ENCODE results near the gene SLC2A1. TPM values are rescaled to one million over a fixed set of nuclear protein-coding genes. Genes with fewer than 3 reads are reported as not detected.

Gene SLC2A1
- total and polyA plus RNA-seq, 9 of the 15 experiments (the other 6 are each of a cell fraction or from before 2014, with no cell fraction given), result 12.6 to 153 (median 48.0) TPM

GRCh38 chr1:42952303-42953001 is 6.2 kb downstream of the SLC2A1 start (continued):
- TF ChIP-seq MCM2 (IDR thresholded peaks at IDR 0.05; ENCODE audit: low read depth) (no peak), ZNF316 (IDR thresholded peaks at IDR 0.05) (no peak), ARID1B (IDR thresholded peaks at IDR 0.05) (peak; percentile 91), BCLAF1 (IDR thresholded peaks at IDR 0.05; ENCODE audit: borderline replicate concordance in 1 of 2, control insufficient read depth in 1 of 2, low read depth in 2 of 2, low read length in 1 of 2) (peak in 1 of 2 experiments; percentile 26; a peak in 1 of 4 replicates), MXI1 (IDR thresholded peaks at IDR 0.05; ENCODE audit: low read depth, low read length) (no peak), U2AF2 (optimal IDR thresholded peaks at IDR 0.05; ENCODE audit: low read depth, low read length) (no peak), OTX1 (CRISPR knock-in tag; IDR thresholded peaks at IDR 0.05) (no peak), DNMT1 (IDR thresholded peaks at IDR 0.05) (no peak), ZKSCAN1 (IDR thresholded peaks at IDR 0.05; ENCODE audit: low read depth, low read length) (no peak), MIER1 (IDR thresholded peaks at IDR 0.05; ENCODE audit: low read depth) (no peak), BRD4 (IDR thresholded peaks at IDR 0.05) (no peak), SFPQ (IDR thresholded peaks at IDR 0.05; ENCODE audit: low read depth, low read length) (no peak), MAZ (CRISPR knock-in tag; conservative IDR thresholded peaks at IDR 0.05 in 1 of 2, IDR thresholded peaks at IDR 0.05 in 1 of 2) (peak; percentile 57 to 96), AFF4 (CRISPR knock-in tag; IDR thresholded peaks at IDR 0.05) (no peak), CREB3 (tag; conservative IDR thresholded peaks at IDR 0.05; ENCODE audit: low read depth) (no peak), ETS1 (conservative IDR thresholded peaks at IDR 0.05; ENCODE audit: control insufficient read depth, low read depth, low read length) (peak; percentile 93)
